MCF 10A (cell line): ENCODE data around the gene ARVCF. TPM values are rescaled to one million over a fixed set of nuclear protein-coding genes. Genes with fewer than 3 reads are reported as not detected.

Source experiments
- BruUV-seq: library from RNA; stranded (reverse); fragments of 400-500 nt; replicated peaks from 2 replicates; lab custom pipeline; 2021; lab: Mats Ljungman, UMichigan
- CTCF ChIA-PET: fragments of 300-600 bp; sonication (Branson Sonifier 250); formaldehyde crosslinking; extraction: SDS; loops from one replicate; lab custom pipeline; 2021; ENCODE audit warnings: antibody characterized with exemption, inconsistent platforms; lab: Yijun Ruan, JAX
- POLR2A ChIA-PET: fragments of 300-600, 350-650 bp; sonication (Branson Sonifier 250); formaldehyde crosslinking; extraction: SDS; loops from one replicate; lab custom pipeline; 2020; ENCODE audit warnings: antibody characterized with exemption, inconsistent platforms; lab: Yijun Ruan, JAX
- DNase-seq: peaks from one replicate; pipeline ENCODE4 v3.0.0-alpha.2; 2018; ENCODE audit not compliant: unreplicated experiment
- H3K27ac Mint-ChIP-seq: one replicate; pipeline ENCODE4 v1.8.0; 2022; ENCODE audit warnings: mild to moderate bottlenecking, low read depth, mixed read lengths; ENCODE audit not compliant: unreplicated experiment
- H3K27me3 Mint-ChIP-seq: one replicate; pipeline ENCODE4 v1.8.0; 2022; ENCODE audit warnings: mixed read lengths; ENCODE audit not compliant: insufficient read depth, unreplicated experiment
- H3K36me3 Mint-ChIP-seq: one replicate; pipeline ENCODE4 v1.8.0; 2022; ENCODE audit warnings: mild to moderate bottlenecking, moderate library complexity, mixed read lengths; ENCODE audit not compliant: insufficient read depth, unreplicated experiment
- H3K4me1 Mint-ChIP-seq: one replicate; pipeline ENCODE4 v1.8.0; 2022; ENCODE audit warnings: mixed read lengths; ENCODE audit not compliant: insufficient read depth, unreplicated experiment
- H3K4me3 Mint-ChIP-seq: one replicate; pipeline ENCODE4 v1.8.0; 2022; ENCODE audit warnings: mild to moderate bottlenecking, moderate library complexity, mixed read lengths; ENCODE audit not compliant: unreplicated experiment
- H3K9me3 Mint-ChIP-seq: one replicate; pipeline ENCODE4 v1.8.0; 2022; ENCODE audit warnings: mixed read lengths; ENCODE audit not compliant: unreplicated experiment
- CTCF ChIP-seq: fragments of 200-600 bp; IDR thresholded peaks from one replicate; pipeline ENCODE4 v1.8.0; 2022; ENCODE audit warnings: antibody characterized with exemption, mild to moderate bottlenecking; ENCODE audit not compliant: unreplicated experiment
- intact Hi-C: fragments of 100-400 bp; cut with micrococcal nuclease; formaldehyde crosslinking; loops from 2 replicates; pipeline ENCODE4 v1.14.1; 2022
- total RNA-seq: library from RNA; stranded (reverse); gene quantifications from 2 replicates; pipeline ENCODE4 v1.2.3, GENCODE V29; 2022

The ARVCF gene
- total RNA-seq, 1 experiment from 2014 or later: 7.5 TPM

DNA sequence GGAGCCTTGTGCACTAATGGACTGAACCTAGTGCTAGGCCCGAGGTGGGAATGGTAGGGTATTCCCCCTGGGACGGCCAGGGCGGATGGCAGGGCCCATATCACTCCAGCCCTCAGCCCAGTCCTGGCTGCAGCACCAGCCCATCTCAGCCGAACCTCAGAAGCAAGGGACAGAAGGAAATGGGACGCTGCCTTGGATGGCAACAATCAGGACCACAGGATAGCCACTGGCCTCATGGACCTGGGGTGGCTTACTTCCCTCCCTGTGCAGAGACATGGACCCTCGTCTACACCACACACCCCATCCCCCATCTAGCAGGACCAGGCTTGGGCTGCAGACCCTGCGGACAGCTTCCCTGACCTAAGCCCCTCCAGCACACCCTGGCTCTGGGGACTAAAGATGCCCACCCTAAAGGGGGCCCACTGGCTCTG lies 24.1 kb downstream of the ARVCF start:
- Mint-ChIP-seq H3K36me3 (no peaks in the 10 kb centered on the region), H3K27ac (no peak overlapping the region), H3K4me1 (no peaks in the 10 kb centered on the region), H3K27me3 (no peaks in the 10 kb centered on the region), H3K4me3 (no peak overlapping the region), H3K9me3 (no peaks in the 10 kb centered on the region)
- TF ChIP-seq CTCF: no peak
- no TSS peak for BruUV-seq
- no peak for DNase-seq
- CTCF ChIA-PET: interaction anchor here (0.6 to 0.7 kb wide), 2 partner anchors 96 to 262 kb away, joined by 3 read pairs; no protein-coding TSS in a partner anchor
- POLR2A ChIA-PET: no interaction called here
- intact Hi-C loops: no loop called here

GRCh38 chr22:19991645-19992451 lies 24.8 kb downstream of the ARVCF start:
- no TSS peak for BruUV-seq
- intact Hi-C loops: no loop called here
- ChIA-PET POLR2A (no interaction called here), CTCF (interaction anchor here (0.6 to 0.7 kb wide), 2 partner anchors 97 to 262 kb away, joined by 3 read pairs; no protein-coding TSS in a partner anchor)
- no peaks in the 10 kb centered on the region for H3K36me3 Mint-ChIP-seq
- H3K4me1 Mint-ChIP-seq: no peaks in the 10 kb centered on the region
- no peak overlapping the region for H3K27ac Mint-ChIP-seq
- H3K9me3 Mint-ChIP-seq: no peaks in the 10 kb centered on the region
- no peak for TF ChIP-seq CTCF
- DNase-seq: no peak
- H3K4me3 Mint-ChIP-seq: no peak overlapping the region
- H3K27me3 Mint-ChIP-seq: no peaks in the 10 kb centered on the region

- no peaks in the 10 kb centered on the region for H3K4me1 Mint-ChIP-seq
- no peaks in the 10 kb centered on the region for H3K36me3 Mint-ChIP-seq
- intact Hi-C loops: no loop called here
- POLR2A ChIA-PET: no interaction called here
- TF ChIP-seq CTCF: no peak
- H3K9me3 Mint-ChIP-seq: no peaks in the 10 kb centered on the region
- no TSS peak for BruUV-seq
- H3K27ac Mint-ChIP-seq: no peak overlapping the region
- CTCF ChIA-PET: no interaction called here
- H3K27me3 Mint-ChIP-seq: no peaks in the 10 kb centered on the region
- no peak overlapping the region for H3K4me3 Mint-ChIP-seq
- DNase-seq: no peak
These were observed 25.3 kb downstream of the ARVCF start for GRCh38 chr22:19991395-19991644.

GRCh38 chr22:19990609-19991394 lies 25.8 kb downstream of the ARVCF start:
- no peak overlapping the region for H3K4me3 Mint-ChIP-seq
- TF ChIP-seq CTCF: no peak
- CTCF ChIA-PET: interaction anchor here (0.5 to 1.0 kb wide), 4 partner anchors 36 to 427 kb away, joined by 3 to 4 read pairs (median 4); no protein-coding TSS in a partner anchor
- no peak overlapping the region for H3K27ac Mint-ChIP-seq
- no peaks in the 10 kb centered on the region for H3K27me3 Mint-ChIP-seq
- POLR2A ChIA-PET: interaction anchor here (1.1 kb wide), 1 partner anchor 31 kb away, joined by 3 read pairs; the partner anchor contains the start of gene TANGO2
- no peaks in the 10 kb centered on the region for H3K4me1 Mint-ChIP-seq
- no peaks in the 10 kb centered on the region for H3K36me3 Mint-ChIP-seq
- no TSS peak for BruUV-seq
- H3K9me3 Mint-ChIP-seq: no peaks in the 10 kb centered on the region
- intact Hi-C loops: no loop called here
- DNase-seq: no peak
